NCI-H748 treated with DMSO at 0.1 percent for 48 hours (cell line): ENCODE measurements around the gene CENPQ.

ENCODE experiments used
- DNase-seq: peaks from one replicate; lab custom pipeline; 2025; lab: John Stamatoyannopoulos, UW

The CENPQ gene

GRCh38 chr6:49504666-49505065 lies 41.5 kb downstream of the CENPQ start:
- no peak for DNase-seq

DNA sequence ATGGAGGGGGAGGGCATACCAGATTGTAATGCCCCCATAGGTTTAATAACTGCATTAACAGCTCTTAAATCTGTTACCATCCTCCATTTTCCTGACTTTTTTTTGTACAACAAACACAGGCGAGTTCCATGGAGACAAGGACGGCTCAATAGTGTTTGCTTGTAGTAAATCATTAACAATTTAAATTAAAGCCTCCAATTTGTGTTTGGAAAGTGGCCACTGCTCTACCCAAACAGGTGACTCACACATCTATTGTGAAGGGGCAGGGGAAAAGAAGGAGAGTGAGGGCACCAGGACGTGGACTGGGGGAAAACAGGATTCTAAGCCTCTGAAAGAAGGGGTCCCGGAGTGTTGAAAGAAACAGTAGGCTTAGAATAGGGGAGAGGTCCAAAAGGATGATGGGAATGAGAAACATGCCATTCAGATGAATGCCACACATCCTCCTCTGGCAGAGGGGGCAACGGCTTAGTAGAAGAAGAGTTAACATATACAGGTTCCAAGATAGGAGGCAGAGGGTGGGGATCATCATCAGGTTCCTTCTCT lies 43.5 kb downstream of the CENPQ start:
- DNase-seq: no peak

DNA sequence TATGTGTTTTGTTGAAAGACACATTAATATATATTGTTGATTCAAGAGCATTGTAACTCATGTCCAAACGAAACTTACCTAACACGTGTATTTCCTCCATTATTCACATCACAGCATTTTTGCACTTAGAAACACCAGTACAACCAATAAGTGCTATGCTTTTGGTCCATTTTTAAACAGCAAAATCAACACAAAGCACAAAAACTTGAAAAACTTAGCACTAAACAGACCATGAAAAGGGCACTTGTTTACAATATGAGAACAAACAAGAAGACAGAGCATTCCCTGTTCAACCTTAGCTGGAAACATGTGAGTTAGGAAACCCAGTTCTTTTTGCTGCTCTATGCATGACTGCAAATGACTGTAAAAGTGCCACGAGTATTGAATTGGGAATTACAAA lies 46.2 kb downstream of the CENPQ start:
- no peak for DNase-seq

- no peak for DNase-seq
These were observed 50.2 kb downstream of the CENPQ start for GRCh38 chr6:49513153-49513989.

DNA sequence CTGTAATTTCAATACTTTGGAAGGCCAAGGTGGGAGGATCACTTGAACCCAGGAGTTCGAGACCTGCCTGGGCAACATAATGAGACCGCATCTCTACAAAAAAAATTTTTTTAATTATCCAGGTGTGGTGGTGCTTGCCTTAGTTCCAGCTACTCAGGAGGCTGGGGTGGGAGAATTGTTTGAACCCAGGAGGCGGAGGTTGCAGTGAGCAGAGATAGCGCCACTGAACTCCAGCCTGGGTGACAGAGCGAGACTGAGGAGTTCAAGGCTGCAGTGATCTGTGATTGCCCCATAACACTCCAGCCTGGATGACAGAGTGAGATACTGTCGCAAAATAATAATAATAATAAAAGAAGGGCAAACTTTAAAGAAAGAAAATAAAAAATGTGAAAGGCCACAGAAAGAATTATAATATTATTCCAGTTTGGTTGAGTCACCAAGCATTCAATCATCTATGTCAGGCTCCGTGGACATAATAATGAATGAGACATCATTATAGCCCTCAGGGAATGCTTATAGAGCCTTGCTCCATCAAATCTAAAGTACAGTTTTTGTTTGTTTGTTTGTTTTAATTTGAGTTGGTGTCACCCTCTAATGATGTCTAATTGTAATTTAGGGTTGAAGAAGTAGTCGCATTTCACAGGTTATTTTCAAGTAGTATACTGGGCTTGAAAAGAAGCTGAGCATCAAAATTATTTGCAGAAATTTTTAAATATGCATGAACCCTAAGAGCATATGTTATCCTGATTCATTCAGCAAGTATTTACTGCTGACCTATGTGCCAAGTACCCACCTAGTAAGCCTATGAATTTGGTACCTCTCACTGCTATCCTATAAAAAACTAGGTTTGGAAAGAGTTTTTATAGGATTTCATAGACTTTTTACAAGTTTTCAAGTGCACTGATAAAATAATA lies 51.7 kb downstream of the CENPQ start:
- DNase-seq: no peak

DNA sequence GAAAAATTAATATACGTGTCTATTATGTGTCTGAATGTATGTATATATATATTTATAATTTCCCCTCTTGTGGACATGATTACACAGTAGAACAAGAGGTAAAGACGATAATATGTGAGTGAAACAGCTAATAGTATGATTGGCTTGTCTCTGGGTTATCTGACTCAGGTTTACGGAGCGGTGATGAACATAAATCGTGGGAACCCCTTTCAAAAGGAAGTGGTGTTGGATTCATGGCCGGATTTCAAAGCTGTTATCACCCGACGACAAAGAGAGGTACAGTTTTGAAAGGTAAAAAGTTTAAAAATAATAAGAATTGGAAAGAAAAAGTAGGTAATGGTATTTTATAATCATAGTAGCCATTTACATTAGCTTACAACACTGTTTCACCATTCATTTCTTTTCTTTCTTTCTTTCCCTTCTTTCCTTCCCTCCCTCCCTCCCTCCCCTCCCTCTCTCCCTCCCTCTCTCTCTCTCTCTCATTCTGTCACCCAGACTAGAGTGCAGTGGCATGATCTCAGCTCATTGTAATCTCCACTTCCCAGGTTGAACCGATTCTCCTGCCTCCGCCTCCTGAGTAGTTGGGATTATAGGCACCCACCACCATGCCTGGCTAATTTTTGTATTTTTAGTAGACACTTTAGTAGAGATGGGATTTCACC lies 52.4 kb downstream of the CENPQ start:
- DNase-seq: no peak

DNA sequence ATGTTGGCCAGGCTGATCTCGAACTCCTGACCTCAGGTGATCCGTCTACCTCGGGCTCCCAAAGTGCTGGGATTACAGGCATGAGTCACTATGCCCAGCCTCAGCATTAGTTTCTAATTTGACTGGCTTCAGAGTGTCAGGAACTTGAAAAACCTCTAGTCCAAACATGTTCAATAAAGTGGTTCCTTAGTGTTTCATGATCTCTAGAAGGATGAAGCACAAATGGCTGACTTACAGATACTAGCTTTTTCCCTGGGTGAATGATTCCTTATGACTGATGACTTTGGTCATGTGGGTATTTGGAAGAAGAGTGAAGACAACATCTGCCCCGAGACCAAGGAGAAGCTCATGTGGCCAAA lies 53.0 kb downstream of the CENPQ start:
- DNase-seq: no peak

GRCh38 chr6:49517919-49518318 lies 54.7 kb downstream of the CENPQ start:
- DNase-seq: no peak

- no peak for DNase-seq
These were observed 56.5 kb downstream of the CENPQ start for GRCh38 chr6:49519660-49520059.

- peak; percentile 44 for DNase-seq
These were observed 59.8 kb downstream of the CENPQ start for GRCh38 chr6:49522710-49523593.

DNA sequence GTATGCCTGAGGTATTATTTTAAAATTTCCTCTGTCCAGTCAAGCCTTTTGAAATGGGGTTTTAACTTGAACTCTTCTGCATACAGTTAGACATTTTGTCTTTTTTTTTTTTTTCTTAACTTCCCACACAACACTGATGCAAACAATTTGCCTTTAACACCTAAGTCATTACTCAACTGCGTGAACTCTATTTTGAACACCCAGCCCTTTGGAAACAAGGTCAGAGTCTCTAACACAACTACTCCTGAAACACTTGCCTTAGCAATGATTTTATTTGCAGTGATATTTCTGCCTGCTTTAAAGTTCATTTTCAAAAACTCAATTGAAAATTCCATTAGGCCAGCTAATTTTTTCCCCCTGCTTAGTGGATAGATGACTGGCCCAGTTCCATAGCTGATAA lies 60.7 kb downstream of the CENPQ start:
- DNase-seq: no peak

GRCh38 chr6:49524541-49524940 lies 61.4 kb downstream of the CENPQ start:
- no peak for DNase-seq

GRCh38 chr6:49526598-49526997 lies 63.4 kb downstream of the CENPQ start:
- no peak for DNase-seq

GRCh38 chr6:49527320-49527719 lies 64.2 kb downstream of the CENPQ start:
- DNase-seq: no peak

GRCh38 chr6:49528571-49528970 lies 65.4 kb downstream of the CENPQ start:
- DNase-seq: no peak

DNA sequence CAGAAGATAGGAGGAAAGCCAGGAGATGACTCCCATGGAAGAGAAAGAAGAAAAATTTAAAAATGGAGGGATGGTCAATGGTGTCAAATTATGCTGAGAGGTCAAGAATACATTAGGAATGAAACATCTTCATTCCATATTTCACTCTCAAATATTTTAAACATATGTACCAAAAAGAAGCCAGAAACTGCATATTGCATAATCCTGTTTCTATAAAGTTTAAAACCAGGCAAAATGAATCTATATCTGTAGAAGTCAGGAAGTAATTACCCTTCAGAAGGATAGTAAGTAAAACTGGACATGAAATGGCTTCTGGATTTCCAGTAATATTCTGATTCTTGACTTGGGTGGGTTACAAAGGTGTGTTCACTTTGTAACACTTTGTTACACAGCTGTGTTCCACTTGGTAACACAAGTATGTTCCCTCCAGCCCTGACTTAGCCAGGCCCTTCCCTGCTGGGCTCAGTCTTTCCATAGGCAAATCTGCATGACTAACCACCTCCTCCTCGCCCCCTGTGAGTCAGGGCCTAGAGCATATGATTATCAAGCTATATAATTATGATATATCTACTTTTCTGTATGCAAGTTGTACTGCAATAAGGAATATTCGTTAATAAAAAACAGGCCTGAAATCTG lies 67.1 kb downstream of the CENPQ start:
- no peak for DNase-seq

GRCh38 chr6:49531774-49532569 lies 68.8 kb downstream of the CENPQ start:
- peak; percentile 86 for DNase-seq

DNA sequence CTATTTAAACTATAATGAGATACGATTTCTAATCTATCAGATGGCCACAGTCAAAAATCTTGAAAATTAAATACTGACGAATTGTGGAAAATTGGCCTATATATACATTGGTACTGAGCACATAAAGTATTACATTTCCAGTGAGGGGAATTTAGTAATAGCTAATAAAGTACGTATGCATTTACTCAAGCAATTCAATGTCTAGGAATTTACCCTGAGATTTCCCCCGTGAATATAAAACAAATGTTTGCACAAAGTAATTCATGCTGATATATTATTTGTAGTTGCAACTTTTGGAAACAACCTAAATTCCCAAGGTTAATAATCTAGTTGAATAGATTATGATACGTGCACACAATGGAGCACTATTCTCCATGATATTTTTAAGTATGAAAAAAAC lies 72.6 kb downstream of the CENPQ start:
- DNase-seq: no peak

DNA sequence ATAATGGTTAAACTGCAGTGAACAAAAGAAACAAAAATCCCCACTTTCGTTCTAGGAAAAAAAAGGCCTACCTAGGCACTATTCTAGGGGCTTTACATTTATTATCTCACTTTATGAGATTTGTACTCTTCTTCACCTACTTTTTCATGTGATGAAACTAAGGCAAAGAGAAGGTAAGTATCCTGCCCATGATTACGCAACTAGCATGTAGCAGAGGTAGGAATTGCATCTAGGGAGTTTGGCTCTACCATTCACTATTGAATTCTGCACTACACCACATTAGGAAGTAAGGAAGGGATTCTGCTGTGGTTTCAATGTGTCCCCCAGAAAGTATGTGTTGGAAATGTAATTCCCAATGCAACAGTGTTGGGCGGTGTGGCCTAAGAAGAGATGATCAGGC lies 75.9 kb downstream of the CENPQ start:
- DNase-seq: no peak

DNA sequence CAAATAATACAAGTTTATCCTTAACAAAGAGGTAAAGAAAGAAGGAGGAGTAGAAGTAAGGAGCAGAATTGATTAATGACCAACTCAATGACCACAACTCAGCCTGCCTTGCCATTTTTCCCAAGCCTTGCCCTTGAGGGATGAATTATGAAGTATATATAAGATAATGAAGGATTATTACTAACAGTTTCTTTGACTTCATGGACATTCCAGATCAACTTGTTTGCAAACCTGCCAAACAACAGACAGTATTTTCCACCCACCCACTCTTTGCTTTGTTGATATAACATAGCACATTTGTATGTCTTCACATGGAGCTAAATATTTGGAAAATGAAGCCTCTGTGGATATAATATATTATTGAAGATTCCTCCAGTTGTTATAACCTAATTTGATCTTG lies 77.4 kb downstream of the CENPQ start:
- DNase-seq: no peak
